Measurements from ENCODE around the gene ZNF200.
A peak's percentile ranks its signal among the peaks of the same experiment; 100 is the strongest.

Gene ZNF200

DNA sequence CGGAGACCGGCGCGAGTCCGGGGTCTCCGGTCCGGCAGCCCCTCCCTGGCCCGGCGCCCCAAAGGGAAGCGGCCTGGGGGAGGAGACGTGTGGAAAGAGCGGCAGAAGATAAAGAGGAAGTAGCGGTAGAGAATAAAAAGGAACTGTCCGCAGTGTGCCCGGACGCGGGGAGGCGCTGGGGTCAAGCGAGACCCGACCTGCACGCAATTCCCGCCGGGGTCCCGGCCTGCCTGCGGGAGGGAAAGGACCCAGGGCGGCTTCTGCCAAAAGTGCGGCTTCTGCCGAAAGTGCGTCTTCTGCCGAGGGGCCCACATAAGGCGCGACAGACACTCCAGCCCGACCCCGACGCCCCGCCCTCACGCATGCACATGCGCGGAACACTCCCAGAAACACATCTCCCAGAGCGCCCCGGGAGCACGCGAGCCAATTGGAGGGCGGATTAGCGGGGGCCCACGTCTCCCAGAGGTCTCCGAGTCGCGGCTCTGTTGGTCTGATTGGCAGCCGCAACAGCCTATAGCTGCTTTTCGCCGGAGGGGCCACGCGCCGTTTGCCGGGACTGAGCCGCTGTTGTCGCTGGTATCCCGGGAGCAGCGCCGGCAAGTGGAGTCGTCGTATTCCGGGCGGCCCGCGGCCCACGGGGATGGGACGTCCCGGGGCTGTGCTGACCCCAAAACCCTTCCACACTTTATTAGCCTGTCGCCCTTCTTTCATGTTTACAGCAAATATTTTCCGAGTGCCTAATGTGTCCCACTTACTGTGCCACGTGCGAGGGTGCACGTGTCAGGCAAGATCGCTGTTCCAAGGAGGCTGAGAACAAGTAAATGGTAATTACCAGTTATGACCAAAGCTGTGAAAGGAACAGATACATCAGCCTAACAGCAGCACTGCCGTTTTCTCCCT, 29.4 kb upstream of the ZNF200 start:
- Histone ChIP-seq H3K36me3 (ENCODE audit: insufficient read depth, low read length) (no peaks in the 10 kb centered on the region), H3K9me3 (ENCODE audit: control insufficient read depth, insufficient read depth, low read length) (peaks cover 2% of the 10 kb centered on the region; the same call in 1 of the 2 replicates), H3K4me1 (ENCODE audit: insufficient read depth, low read length) (no peaks in the 10 kb centered on the region), H3K9ac (ENCODE audit: low read depth, low read length) (peak overlapping the region; percentile 58; the same call in 1 of the 2 replicates)

DNA sequence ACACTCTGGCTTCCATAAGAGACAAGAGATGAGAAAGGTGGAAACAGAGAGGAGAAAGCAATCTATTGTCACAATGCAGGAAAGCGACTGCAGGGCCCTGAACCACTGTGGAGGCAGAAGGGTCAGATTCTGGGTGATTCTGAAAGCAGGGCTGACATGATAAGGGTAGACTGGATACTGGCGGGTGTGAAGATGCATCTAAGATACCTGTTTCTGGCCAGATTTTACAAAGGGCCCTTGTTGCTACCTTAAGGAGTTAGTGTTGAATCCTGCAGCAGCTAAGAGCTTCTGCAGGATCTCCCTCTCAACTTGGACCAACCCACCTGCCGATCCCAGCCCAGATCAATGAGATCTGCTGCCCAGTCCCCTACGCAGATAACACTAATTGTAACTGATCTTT, 27.6 kb upstream of the ZNF200 start:
- Histone ChIP-seq H3K9ac (ENCODE audit: low read depth, low read length) (no peak overlapping the region), H3K36me3 (ENCODE audit: insufficient read depth, low read length) (no peaks in the 10 kb centered on the region), H3K4me1 (ENCODE audit: insufficient read depth, low read length) (no peaks in the 10 kb centered on the region), H3K9me3 (ENCODE audit: control insufficient read depth, insufficient read depth, low read length) (peaks cover 2% of the 10 kb centered on the region; the same call in 1 of the 2 replicates)

DNA sequence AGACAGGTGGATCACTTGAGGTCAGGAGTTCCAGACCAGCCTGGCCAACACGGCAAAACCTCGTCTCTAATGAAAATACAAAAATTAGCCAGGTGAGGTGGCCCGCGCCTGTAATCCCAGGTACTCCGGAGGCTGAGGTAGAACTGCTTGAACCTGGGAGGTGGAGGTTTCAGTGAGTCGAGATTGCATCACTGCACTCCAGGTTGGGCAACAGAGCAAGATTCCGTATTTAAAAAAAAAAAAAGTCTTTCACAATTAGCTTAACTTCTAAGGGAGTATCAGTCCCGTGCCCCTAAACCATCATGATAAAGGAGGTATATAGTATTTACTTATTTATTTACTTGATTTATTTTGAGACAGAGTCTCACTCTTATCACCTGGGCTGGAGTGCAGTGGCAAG, 24.9 kb upstream of the ZNF200 start:
- H3K9ac ChIP-seq (ENCODE audit: low read depth, low read length), result no peak overlapping the region
- H3K9me3 ChIP-seq (ENCODE audit: control insufficient read depth, insufficient read depth, low read length), result no peaks in the 10 kb centered on the region
- no peaks in the 10 kb centered on the region for H3K36me3 ChIP-seq (ENCODE audit: insufficient read depth, low read length)
- H3K4me1 ChIP-seq (ENCODE audit: insufficient read depth, low read length), result no peaks in the 10 kb centered on the region

DNA sequence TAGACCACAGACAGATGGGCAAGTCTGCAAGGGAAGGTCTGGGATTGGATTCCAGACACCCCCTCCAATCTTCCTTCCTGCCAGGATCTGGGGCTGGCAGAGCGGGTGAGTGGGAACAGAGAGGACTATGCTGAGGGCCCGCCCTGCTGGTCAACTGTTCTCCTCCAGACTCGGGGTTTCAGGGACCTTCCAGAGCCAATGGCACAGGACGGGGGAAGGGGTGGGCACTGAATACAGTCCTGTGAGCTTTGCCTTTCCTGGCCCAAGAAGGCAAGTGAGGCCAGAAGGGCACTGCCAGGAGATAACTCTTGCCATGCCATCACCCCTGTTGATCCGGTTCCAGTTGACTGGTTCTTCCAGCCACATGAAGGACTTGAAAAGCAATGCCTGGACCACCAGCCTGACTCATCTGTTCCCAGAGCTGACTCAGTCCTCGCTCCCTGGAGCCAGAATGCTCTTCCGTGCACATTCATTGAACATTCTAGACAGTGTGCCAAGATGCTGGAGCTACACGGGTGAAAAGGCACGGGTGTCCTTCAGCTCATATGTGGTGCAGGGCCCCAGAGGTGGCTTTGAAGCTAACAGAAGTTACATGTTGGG, 22.0 kb upstream of the ZNF200 start:
- H3K9me3 ChIP-seq (ENCODE audit: control insufficient read depth, insufficient read depth, low read length), result no peaks in the 10 kb centered on the region
- H3K9ac ChIP-seq (ENCODE audit: low read depth, low read length), result no peak overlapping the region
- no peaks in the 10 kb centered on the region for H3K36me3 ChIP-seq (ENCODE audit: insufficient read depth, low read length)
- H3K4me1 ChIP-seq (ENCODE audit: insufficient read depth, low read length), result no peaks in the 10 kb centered on the region

DNA sequence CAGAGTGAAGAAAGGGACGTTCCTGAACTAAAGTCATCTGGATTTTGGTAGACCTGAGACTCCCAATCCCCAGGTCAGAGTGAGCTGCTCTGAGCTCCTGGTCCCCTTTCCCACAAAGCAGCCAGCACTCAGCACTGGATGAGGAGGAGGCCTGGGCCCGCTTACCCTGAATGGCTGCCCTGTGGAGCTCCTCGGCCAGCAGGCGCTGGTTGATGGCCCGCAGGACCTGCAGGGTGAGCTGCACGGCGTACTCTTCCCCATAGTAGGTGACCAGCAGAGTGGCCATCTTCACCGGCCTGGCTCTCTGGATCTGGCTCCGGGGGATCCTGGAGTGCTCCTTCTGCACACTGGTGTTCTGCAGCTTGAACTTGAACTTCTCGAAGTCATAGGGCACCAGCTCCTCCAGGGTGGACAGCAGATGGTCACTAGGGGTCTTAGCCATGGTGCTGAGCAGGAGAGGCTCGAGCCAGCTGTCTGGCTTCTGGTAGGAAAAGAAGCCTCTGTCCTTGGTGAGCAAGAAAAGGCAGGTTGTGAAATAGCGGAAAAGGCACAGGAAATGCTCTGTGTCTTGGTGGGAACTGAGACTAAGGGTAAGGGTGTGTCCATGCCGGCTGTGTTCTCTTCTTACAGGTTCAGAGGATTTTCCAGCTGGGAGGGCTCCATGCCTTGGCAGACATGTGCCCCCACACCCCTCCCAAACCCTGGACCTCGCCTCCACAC, 21.3 kb upstream of the ZNF200 start, which contains the start of gene MEFV:
MEFV (minus strand) TSS at position 488 of the 720 bp plus-strand sequence; CDS start at position 442, 46 bp downstream.
- Histone ChIP-seq H3K4me1 (ENCODE audit: insufficient read depth, low read length) (no peaks in the 10 kb centered on the region), H3K9ac (ENCODE audit: low read depth, low read length) (no peak within 1 kb of the TSS)

DNA sequence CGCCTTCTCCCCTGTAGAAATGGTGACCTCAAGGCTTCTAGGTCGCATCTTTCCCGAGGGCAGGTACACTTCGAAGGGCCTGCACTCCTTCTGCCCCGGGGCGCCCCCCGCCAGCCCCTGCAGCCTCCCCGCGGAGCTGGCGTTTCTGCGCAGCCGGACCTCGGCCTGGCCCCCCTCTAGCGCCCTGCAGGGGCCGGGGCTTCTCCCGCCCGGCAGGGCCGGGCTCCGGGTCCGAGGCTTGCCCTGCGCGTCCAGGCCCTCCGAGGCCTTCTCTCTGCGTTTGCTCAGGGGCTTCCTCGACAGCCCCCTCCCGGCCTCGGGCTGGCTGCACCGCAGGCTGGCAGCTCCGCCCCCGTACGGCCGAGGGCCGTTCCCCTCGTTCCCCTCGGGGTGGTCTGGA, 19.4 kb upstream of the ZNF200 start:
- no peak overlapping the region for H3K9ac ChIP-seq (ENCODE audit: low read depth, low read length)
- no peaks in the 10 kb centered on the region for H3K4me1 ChIP-seq (ENCODE audit: insufficient read depth, low read length)
- no peaks in the 10 kb centered on the region for H3K36me3 ChIP-seq (ENCODE audit: insufficient read depth, low read length)
- no peaks in the 10 kb centered on the region for H3K9me3 ChIP-seq (ENCODE audit: control insufficient read depth, insufficient read depth, low read length)

More for the DNA sequence above, 21.3 kb upstream of the ZNF200 start, which contains the start of gene MEFV:
- Histone ChIP-seq H3K9me3 (ENCODE audit: control insufficient read depth, insufficient read depth, low read length) (no peaks in the 10 kb centered on the region), H3K36me3 (ENCODE audit: insufficient read depth, low read length) (no peaks in the 10 kb centered on the region)

DNA sequence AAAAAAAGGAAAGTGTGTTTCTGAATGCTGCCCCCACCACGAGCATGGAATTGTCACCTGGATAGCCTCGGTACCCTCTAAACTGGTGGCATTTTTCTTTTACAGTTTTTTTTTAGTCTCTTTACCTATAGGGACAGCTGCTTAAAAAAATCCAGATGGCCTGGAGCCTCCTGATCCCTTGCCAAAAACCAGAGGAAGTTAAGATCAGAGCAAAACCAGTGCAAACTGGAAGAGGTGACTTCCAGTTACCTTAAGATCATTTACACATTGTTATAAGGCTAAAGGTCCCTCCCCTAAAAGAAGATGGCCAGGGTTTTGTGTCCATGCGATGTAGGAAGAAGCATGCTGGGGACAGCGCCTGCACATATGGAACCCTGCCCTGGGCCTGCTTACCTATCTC, 18.0 kb upstream of the ZNF200 start:
- H3K9ac ChIP-seq (ENCODE audit: low read depth, low read length), result no peak overlapping the region
- H3K4me1 ChIP-seq (ENCODE audit: insufficient read depth, low read length), result no peaks in the 10 kb centered on the region
- no peaks in the 10 kb centered on the region for H3K9me3 ChIP-seq (ENCODE audit: control insufficient read depth, insufficient read depth, low read length)
- H3K36me3 ChIP-seq (ENCODE audit: insufficient read depth, low read length), result no peaks in the 10 kb centered on the region

DNA sequence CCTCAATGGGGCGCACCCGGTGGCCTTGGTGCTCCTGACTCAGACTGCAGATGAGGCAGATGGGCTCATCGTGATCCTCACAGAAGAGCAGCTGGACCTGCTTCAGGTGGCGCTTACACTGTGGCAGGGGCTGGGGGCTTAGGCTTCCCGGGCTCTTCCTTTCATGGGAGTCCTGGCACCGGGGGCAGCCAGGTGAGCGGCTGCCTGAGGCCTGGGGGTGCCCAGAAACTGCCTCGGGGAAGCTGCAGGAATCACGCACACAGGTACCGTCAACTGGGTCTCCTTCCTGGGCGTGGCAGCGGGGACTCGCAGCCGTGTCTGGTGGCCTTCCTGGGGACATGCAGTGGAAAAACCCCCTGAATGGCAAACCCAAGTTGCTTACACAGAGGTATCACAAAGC, 14.5 kb upstream of the ZNF200 start:
- no peak overlapping the region for H3K9ac ChIP-seq (ENCODE audit: low read depth, low read length)
- no peaks in the 10 kb centered on the region for H3K9me3 ChIP-seq (ENCODE audit: control insufficient read depth, insufficient read depth, low read length)
- no peaks in the 10 kb centered on the region for H3K4me1 ChIP-seq (ENCODE audit: insufficient read depth, low read length)
- no peaks in the 10 kb centered on the region for H3K36me3 ChIP-seq (ENCODE audit: insufficient read depth, low read length)

DNA sequence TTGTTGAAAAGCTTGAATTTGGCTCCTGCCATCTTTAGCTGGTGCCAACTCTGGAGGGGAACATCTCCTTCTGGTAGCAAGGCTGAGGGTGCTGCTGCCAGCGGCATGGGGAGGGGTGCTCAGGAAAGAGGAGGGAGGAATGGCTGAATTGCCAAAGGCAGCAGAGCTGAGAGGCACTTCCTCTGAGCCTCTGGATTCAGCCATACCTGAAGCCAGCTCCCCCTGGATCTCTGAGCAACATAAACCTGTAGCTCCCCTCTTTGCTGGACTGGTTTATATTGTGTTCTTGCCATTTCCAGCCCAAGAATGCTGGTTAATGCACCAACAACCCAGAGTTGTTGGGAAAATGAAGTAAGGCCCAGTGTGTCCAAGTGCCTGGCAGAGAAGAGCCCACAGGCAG, 14.1 kb upstream of the ZNF200 start:
- Histone ChIP-seq H3K36me3 (ENCODE audit: insufficient read depth, low read length) (no peaks in the 10 kb centered on the region), H3K9ac (ENCODE audit: low read depth, low read length) (no peak overlapping the region), H3K4me1 (ENCODE audit: insufficient read depth, low read length) (no peaks in the 10 kb centered on the region), H3K9me3 (ENCODE audit: control insufficient read depth, insufficient read depth, low read length) (no peaks in the 10 kb centered on the region)

DNA sequence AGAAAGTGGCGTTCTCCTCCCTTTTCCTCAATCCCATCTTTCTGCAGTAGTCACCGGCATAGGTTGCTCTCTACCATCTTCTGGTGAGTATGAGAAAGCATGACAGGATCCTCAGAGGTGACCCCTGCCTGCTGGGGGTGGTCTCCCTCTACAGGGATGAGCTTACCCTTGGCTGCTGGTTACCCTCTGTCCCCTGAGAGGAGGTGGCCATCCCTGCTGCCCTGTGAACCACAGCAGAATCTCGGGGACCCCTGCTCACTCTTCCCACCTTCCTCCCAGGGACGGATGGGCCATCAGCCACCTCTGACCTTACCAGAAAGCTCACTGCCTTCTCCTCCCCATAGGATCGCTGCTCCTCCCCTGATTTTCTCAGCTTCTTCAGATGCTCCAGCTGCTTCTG, 13.6 kb upstream of the ZNF200 start:
- Histone ChIP-seq H3K9ac (ENCODE audit: low read depth, low read length) (no peak overlapping the region), H3K36me3 (ENCODE audit: insufficient read depth, low read length) (no peaks in the 10 kb centered on the region), H3K4me1 (ENCODE audit: insufficient read depth, low read length) (no peaks in the 10 kb centered on the region), H3K9me3 (ENCODE audit: control insufficient read depth, insufficient read depth, low read length) (no peaks in the 10 kb centered on the region)

DNA sequence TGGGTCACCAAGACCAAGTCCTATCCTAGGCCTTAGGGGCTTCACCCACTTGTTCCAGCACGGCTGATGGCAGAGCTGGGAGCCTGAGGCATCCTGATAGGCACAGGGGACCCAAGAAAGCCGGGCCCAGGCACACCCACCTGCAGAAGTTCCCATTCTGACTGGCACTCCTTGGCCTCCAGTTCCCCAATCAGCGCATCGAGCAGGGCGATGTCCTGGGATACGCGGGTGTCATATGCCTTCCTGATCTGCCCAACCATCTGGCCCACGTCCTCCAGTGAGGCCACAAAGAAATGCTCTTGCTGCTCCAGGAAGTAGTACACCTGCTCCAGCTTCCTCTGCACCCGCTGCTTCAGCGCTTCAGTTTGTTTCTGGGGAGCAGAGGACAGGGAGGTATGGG, 11.9 kb upstream of the ZNF200 start:
- Histone ChIP-seq H3K36me3 (ENCODE audit: insufficient read depth, low read length) (no peaks in the 10 kb centered on the region), H3K4me1 (ENCODE audit: insufficient read depth, low read length) (no peaks in the 10 kb centered on the region)

DNA sequence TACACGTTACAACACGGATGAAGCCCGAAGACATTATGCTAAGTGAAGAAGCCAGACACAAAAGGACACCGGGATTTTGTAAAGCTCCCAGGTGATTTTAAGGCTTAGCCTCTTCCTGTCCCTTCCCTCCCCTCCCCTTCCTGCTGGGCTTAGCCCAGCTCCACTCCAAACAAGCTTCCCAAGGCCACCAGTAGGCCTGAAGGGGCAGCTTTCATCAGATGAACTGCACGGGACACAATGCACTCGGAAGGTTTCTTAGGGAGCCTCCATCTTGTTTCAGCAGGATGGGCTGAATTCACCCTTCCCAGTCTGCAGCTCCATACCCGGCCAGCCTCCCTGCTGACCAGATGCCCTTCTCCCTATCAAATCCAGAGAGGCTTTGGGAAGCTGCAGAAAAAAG, 11.0 kb upstream of the ZNF200 start:
- H3K36me3 ChIP-seq (ENCODE audit: insufficient read depth, low read length), result no peaks in the 10 kb centered on the region
- H3K9me3 ChIP-seq (ENCODE audit: control insufficient read depth, insufficient read depth, low read length), result no peaks in the 10 kb centered on the region

More for the DNA sequence above, 11.9 kb upstream of the ZNF200 start:
- no peaks in the 10 kb centered on the region for H3K9me3 ChIP-seq (ENCODE audit: control insufficient read depth, insufficient read depth, low read length)
- no peak overlapping the region for H3K9ac ChIP-seq (ENCODE audit: low read depth, low read length)

DNA sequence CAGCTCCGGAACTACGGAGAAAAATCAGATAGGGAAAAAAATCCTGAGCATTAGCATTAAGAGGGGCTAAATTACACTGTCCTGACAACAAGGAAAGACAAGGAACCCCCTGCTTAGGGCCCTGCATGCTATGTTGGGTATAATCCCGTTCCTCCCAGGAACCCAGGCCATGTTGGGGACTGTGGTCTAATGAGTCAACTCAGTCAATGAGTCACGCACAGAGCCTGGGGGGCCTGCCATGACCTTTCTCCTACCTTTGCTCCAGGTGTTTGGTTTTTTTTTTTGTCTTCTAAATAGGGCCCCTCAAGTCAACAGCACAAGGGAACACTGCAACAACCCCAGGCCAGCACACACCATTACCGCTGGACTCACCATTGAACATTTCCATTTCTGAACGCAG, 8.9 kb upstream of the ZNF200 start:
- H3K9ac ChIP-seq (ENCODE audit: low read depth, low read length), result no peak overlapping the region
- no peaks in the 10 kb centered on the region for H3K9me3 ChIP-seq (ENCODE audit: control insufficient read depth, insufficient read depth, low read length)
- no peaks in the 10 kb centered on the region for H3K36me3 ChIP-seq (ENCODE audit: insufficient read depth, low read length)
- no peaks in the 10 kb centered on the region for H3K4me1 ChIP-seq (ENCODE audit: insufficient read depth, low read length)

More for the DNA sequence above, 11.0 kb upstream of the ZNF200 start:
- Histone ChIP-seq H3K4me1 (ENCODE audit: insufficient read depth, low read length) (no peaks in the 10 kb centered on the region), H3K9ac (ENCODE audit: low read depth, low read length) (no peak overlapping the region)

DNA sequence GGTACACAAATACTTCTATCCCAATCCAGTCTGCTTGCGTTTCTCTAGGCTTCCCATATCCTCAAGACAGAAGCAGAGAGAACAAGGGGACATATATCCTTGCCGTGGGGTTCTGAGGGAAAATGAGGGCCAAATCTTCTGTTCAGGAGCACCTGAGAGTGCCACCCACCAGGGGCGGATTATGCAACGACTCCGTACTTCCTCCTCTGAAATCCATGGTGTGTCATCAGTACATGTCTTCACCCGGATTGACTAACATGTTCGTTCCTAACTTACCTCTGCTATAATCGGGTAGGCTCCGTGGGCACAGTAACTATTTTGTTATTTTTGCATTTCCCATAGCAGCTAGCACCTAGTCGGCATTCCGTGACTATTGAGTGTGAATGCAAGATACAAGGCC, 7.8 kb upstream of the ZNF200 start:
- no peak overlapping the region for H3K9ac ChIP-seq (ENCODE audit: low read depth, low read length)
- no peaks in the 10 kb centered on the region for H3K9me3 ChIP-seq (ENCODE audit: control insufficient read depth, insufficient read depth, low read length)
- no peaks in the 10 kb centered on the region for H3K4me1 ChIP-seq (ENCODE audit: insufficient read depth, low read length)
- H3K36me3 ChIP-seq (ENCODE audit: insufficient read depth, low read length), result no peaks in the 10 kb centered on the region

Measured in ES-I3 (cell line).